Activated naive CD8-positive, alpha-beta T cell (primary cell): ENCODE measurements around the gene CCDC27.
"Not testable (repeated sequence)": the region's sequence is repeated elsewhere in the genome, so short reads cannot be mapped to it uniquely, and the experiment has no call there.

Experiments used
- H3K27ac Mint-ChIP-seq: one replicate; pipeline ENCODE4 v1.8.0; 2021; ENCODE audit warnings: mixed read lengths
- H3K27me3 Mint-ChIP-seq: one replicate; pipeline ENCODE4 v1.8.0; 2021; ENCODE audit warnings: mixed read lengths
- H3K36me3 Mint-ChIP-seq: one replicate; pipeline ENCODE4 v1.8.0; 2021; ENCODE audit warnings: mixed read lengths
- H3K4me1 Mint-ChIP-seq: one replicate; pipeline ENCODE4 v1.8.0; 2021; ENCODE audit warnings: low read depth, mixed read lengths
- H3K4me3 Mint-ChIP-seq: one replicate; pipeline ENCODE4 v1.8.0; 2021; ENCODE audit warnings: mild to moderate bottlenecking, mixed read lengths
- H3K9me3 Mint-ChIP-seq: one replicate; pipeline ENCODE4 v1.8.0; 2021; ENCODE audit warnings: low read depth, mixed read lengths

Gene CCDC27

GRCh38 chr1:3740752-3741151 is 11.5 kb upstream of the CCDC27 start:
- H3K4me1 Mint-ChIP-seq = peaks cover 14% of the 10 kb centered on the region
- no peaks in the 10 kb centered on the region for H3K9me3 Mint-ChIP-seq
- H3K27ac Mint-ChIP-seq = no peak overlapping the region
- peaks cover 2% of the 10 kb centered on the region for H3K36me3 Mint-ChIP-seq
- H3K27me3 Mint-ChIP-seq = no peaks in the 10 kb centered on the region
- no peak overlapping the region for H3K4me3 Mint-ChIP-seq

GRCh38 chr1:3741566-3742438 is 10.4 kb upstream of the CCDC27 start:
- no peaks in the 10 kb centered on the region for H3K9me3 Mint-ChIP-seq
- H3K4me3 Mint-ChIP-seq = no peak overlapping the region
- H3K36me3 Mint-ChIP-seq = no peaks in the 10 kb centered on the region
- peaks cover 22% of the 10 kb centered on the region for H3K4me1 Mint-ChIP-seq
- no peaks in the 10 kb centered on the region for H3K27me3 Mint-ChIP-seq
- H3K27ac Mint-ChIP-seq = no peak overlapping the region

- Mint-ChIP-seq H3K4me3 (no peak overlapping the region), H3K9me3 (no peaks in the 10 kb centered on the region), H3K27me3 (no peaks in the 10 kb centered on the region), H3K27ac (no peak overlapping the region), H3K36me3 (no peaks in the 10 kb centered on the region), H3K4me1 (peaks cover 24% of the 10 kb centered on the region)
Measured at GRCh38 chr1:3742439-3743298, 9.6 kb upstream of the CCDC27 start.

GRCh38 chr1:3743421-3743820 is 8.8 kb upstream of the CCDC27 start:
- Mint-ChIP-seq H3K9me3 (no peaks in the 10 kb centered on the region), H3K4me1 (peaks cover 31% of the 10 kb centered on the region), H3K27ac (peak overlapping the region; percentile 41), H3K4me3 (no peak overlapping the region), H3K36me3 (no peaks in the 10 kb centered on the region), H3K27me3 (no peaks in the 10 kb centered on the region)

GRCh38 chr1:3743826-3744225 is 8.4 kb upstream of the CCDC27 start:
- Mint-ChIP-seq H3K4me1 (peaks cover 32% of the 10 kb centered on the region), H3K9me3 (no peaks in the 10 kb centered on the region), H3K4me3 (no peak overlapping the region), H3K36me3 (no peaks in the 10 kb centered on the region), H3K27me3 (no peaks in the 10 kb centered on the region), H3K27ac (no peak overlapping the region)

- Mint-ChIP-seq H3K4me1 (peaks cover 32% of the 10 kb centered on the region), H3K36me3 (no peaks in the 10 kb centered on the region), H3K9me3 (no peaks in the 10 kb centered on the region), H3K27ac (no peak overlapping the region), H3K27me3 (no peaks in the 10 kb centered on the region), H3K4me3 (no peak overlapping the region)
Measured at GRCh38 chr1:3744646-3745045, 7.6 kb upstream of the CCDC27 start.

- no peaks in the 10 kb centered on the region for H3K36me3 Mint-ChIP-seq
- no peaks in the 10 kb centered on the region for H3K27me3 Mint-ChIP-seq
- peak overlapping the region; percentile 85 for H3K4me3 Mint-ChIP-seq
- peaks cover 32% of the 10 kb centered on the region for H3K4me1 Mint-ChIP-seq
- no peaks in the 10 kb centered on the region for H3K9me3 Mint-ChIP-seq
- H3K27ac Mint-ChIP-seq = peak overlapping the region; percentile 54
Measured at GRCh38 chr1:3745071-3745470, 7.2 kb upstream of the CCDC27 start.

- no peaks in the 10 kb centered on the region for H3K36me3 Mint-ChIP-seq
- no peaks in the 10 kb centered on the region for H3K9me3 Mint-ChIP-seq
- peaks cover 32% of the 10 kb centered on the region for H3K4me1 Mint-ChIP-seq
- peak overlapping the region; percentile 85 for H3K4me3 Mint-ChIP-seq
- H3K27me3 Mint-ChIP-seq = no peaks in the 10 kb centered on the region
- H3K27ac Mint-ChIP-seq = peak overlapping the region; percentile 84
Measured at GRCh38 chr1:3745590-3746381, 6.5 kb upstream of the CCDC27 start.

GRCh38 chr1:3746389-3746829 is 5.8 kb upstream of the CCDC27 start:
- Mint-ChIP-seq H3K27me3 (no peaks in the 10 kb centered on the region), H3K4me1 (peaks cover 32% of the 10 kb centered on the region), H3K9me3 (no peaks in the 10 kb centered on the region), H3K36me3 (no peaks in the 10 kb centered on the region), H3K27ac (peak overlapping the region; percentile 84), H3K4me3 (peak overlapping the region; percentile 85)

GRCh38 chr1:3746830-3747521 is 5.3 kb upstream of the CCDC27 start:
- Mint-ChIP-seq H3K4me1 (peaks cover 32% of the 10 kb centered on the region), H3K27ac (no peak overlapping the region), H3K36me3 (no peaks in the 10 kb centered on the region), H3K4me3 (peak overlapping the region; percentile 85), H3K27me3 (no peaks in the 10 kb centered on the region), H3K9me3 (no peaks in the 10 kb centered on the region)

- H3K9me3 Mint-ChIP-seq = no peaks in the 10 kb centered on the region
- no peak overlapping the region for H3K27ac Mint-ChIP-seq
- H3K4me3 Mint-ChIP-seq = peak overlapping the region; percentile 78
- no peaks in the 10 kb centered on the region for H3K27me3 Mint-ChIP-seq
- no peaks in the 10 kb centered on the region for H3K36me3 Mint-ChIP-seq
- peaks cover 32% of the 10 kb centered on the region for H3K4me1 Mint-ChIP-seq
Measured at GRCh38 chr1:3747522-3747848, 4.8 kb upstream of the CCDC27 start.

- Mint-ChIP-seq H3K36me3 (no peaks in the 10 kb centered on the region), H3K4me3 (peak overlapping the region; percentile 78), H3K4me1 (peaks cover 32% of the 10 kb centered on the region), H3K9me3 (no peaks in the 10 kb centered on the region), H3K27me3 (no peaks in the 10 kb centered on the region), H3K27ac (no peak overlapping the region)
Measured at GRCh38 chr1:3747903-3748302, 4.3 kb upstream of the CCDC27 start.

- H3K4me1 Mint-ChIP-seq = peaks cover 29% of the 10 kb centered on the region
- not testable (repeated sequence) for H3K27ac Mint-ChIP-seq
Measured at GRCh38 chr1:3748316-3748900, 3.8 kb upstream of the CCDC27 start.

GRCh38 chr1:3749512-3749911 is 2.7 kb upstream of the CCDC27 start:
- H3K9me3 Mint-ChIP-seq = no peaks in the 10 kb centered on the region
- peaks cover 26% of the 10 kb centered on the region for H3K4me1 Mint-ChIP-seq
- no peaks in the 10 kb centered on the region for H3K27me3 Mint-ChIP-seq
- no peaks in the 10 kb centered on the region for H3K36me3 Mint-ChIP-seq
- no peak overlapping the region for H3K27ac Mint-ChIP-seq
- H3K4me3 Mint-ChIP-seq = no peak overlapping the region

More at GRCh38 chr1:3748316-3748900, 3.8 kb upstream of the CCDC27 start:
- not testable (repeated sequence) for H3K27me3 Mint-ChIP-seq, H3K36me3 Mint-ChIP-seq, H3K9me3 Mint-ChIP-seq
- H3K4me3 Mint-ChIP-seq = peak overlapping the region; percentile 78
